Skeletal muscle satellite cell (primary cell): ENCODE results near the gene CHCHD6.

Source experiments
- H3K27me3 ChIP-seq: 2 replicates; pipeline ENCODE4 v1.7.0; 2013; ENCODE audit warnings: low read length; ENCODE audit not compliant: control insufficient read depth, insufficient read depth
- H3K36me3 ChIP-seq: 2 replicates; pipeline ENCODE4 v1.7.0; 2013; ENCODE audit warnings: mild to moderate bottlenecking, control low read depth, low read length; ENCODE audit not compliant: insufficient read depth
- H3K4me1 ChIP-seq: 2 replicates; pipeline ENCODE4 v1.7.0; 2013; ENCODE audit warnings: low read length; ENCODE audit not compliant: control insufficient read depth, insufficient read depth
- H3K4me2 ChIP-seq: 2 replicates; pipeline ENCODE4 v1.7.0; 2013; ENCODE audit warnings: mild to moderate bottlenecking, low read length
- H3K4me3 ChIP-seq: 2 replicates; pipeline ENCODE4 v1.7.0; 2013; ENCODE audit warnings: low read length
- H3K9ac ChIP-seq: 2 replicates; pipeline ENCODE4 v1.7.0; 2013; ENCODE audit warnings: mild to moderate bottlenecking, low read depth, low read length, moderate library complexity
- H3K9me3 ChIP-seq: replicated peaks from 2 replicates; pipeline ENCODE4 v1.7.0; 2013; ENCODE audit warnings: mild to moderate bottlenecking, control low read depth, low read length

CHCHD6 gene

GRCh38 chr3:126912491-126913195 lies 208.6 kb downstream of the CHCHD6 start:
- H3K4me3 ChIP-seq, result no peak overlapping the region
- peaks cover 27% of the 10 kb centered on the region for H3K4me1 ChIP-seq
- H3K9ac ChIP-seq, result no peak overlapping the region
- no peaks in the 10 kb centered on the region for H3K27me3 ChIP-seq
- no peaks in the 10 kb centered on the region for H3K9me3 ChIP-seq
- no peak overlapping the region for H3K4me2 ChIP-seq
- no peaks in the 10 kb centered on the region for H3K36me3 ChIP-seq

DNA sequence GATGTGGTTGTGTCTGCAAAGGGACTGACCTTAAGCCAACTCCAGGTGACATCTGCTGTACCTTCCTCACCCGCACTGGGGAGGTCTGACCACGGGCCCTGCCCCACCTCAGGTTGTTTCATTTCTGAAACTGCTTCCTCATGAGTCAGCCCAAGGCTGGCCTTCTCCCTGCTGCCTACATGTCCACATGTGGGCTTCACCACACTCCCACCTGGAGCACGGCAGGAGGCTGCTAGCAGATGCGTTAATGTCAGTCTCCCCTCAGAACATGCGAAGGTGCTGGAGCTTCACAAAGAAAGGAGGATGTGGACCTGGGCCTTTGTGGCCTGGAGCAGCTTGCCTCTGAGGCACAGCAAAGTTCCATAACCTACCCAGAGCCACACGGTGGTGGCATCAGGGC lies 209.5 kb downstream of the CHCHD6 start:
- Histone ChIP-seq H3K4me1 (peaks cover 27% of the 10 kb centered on the region), H3K36me3 (no peaks in the 10 kb centered on the region), H3K4me3 (no peak overlapping the region), H3K9ac (no peak overlapping the region), H3K9me3 (no peaks in the 10 kb centered on the region), H3K27me3 (no peaks in the 10 kb centered on the region), H3K4me2 (no peak overlapping the region)

- Histone ChIP-seq H3K4me1 (peaks cover 27% of the 10 kb centered on the region), H3K9ac (no peak overlapping the region), H3K9me3 (no peaks in the 10 kb centered on the region)
Observed at GRCh38 chr3:126914226-126914625, 210.2 kb downstream of the CHCHD6 start.

GRCh38 chr3:126915015-126915414 lies 211.0 kb downstream of the CHCHD6 start:
- Histone ChIP-seq H3K4me3 (no peak overlapping the region), H3K9me3 (no peaks in the 10 kb centered on the region), H3K9ac (no peak overlapping the region), H3K4me2 (no peak overlapping the region), H3K36me3 (no peaks in the 10 kb centered on the region), H3K4me1 (peaks cover 27% of the 10 kb centered on the region), H3K27me3 (no peaks in the 10 kb centered on the region)

More at GRCh38 chr3:126914226-126914625, 210.2 kb downstream of the CHCHD6 start:
- no peaks in the 10 kb centered on the region for H3K27me3 ChIP-seq
- no peak overlapping the region for H3K4me3 ChIP-seq
- H3K36me3 ChIP-seq, result no peaks in the 10 kb centered on the region
- H3K4me2 ChIP-seq, result no peak overlapping the region

DNA sequence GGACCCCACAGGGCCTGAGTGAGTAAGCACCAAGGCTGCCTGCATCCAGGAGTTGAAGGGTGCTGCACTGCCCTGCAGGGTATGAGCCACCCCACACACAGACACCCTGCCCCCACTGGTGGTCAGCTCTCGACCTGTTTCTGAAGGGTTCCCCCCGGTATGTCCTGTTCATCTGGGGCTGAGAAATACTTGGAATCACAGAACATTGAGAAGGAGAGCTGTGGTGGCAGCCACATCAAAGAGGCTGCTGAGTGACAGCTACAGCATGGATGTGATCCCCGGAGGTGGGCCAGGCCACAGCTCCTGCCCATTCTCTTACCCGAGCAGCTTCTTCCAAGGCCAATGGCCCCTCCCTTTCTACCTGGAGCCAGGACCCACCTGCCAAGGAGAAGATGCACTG lies 212.5 kb downstream of the CHCHD6 start:
- Histone ChIP-seq H3K9ac (no peak overlapping the region), H3K4me2 (no peak overlapping the region), H3K4me1 (peaks cover 13% of the 10 kb centered on the region), H3K4me3 (no peak overlapping the region), H3K36me3 (no peaks in the 10 kb centered on the region), H3K9me3 (no peaks in the 10 kb centered on the region), H3K27me3 (no peaks in the 10 kb centered on the region)

GRCh38 chr3:126917232-126917804 lies 213.3 kb downstream of the CHCHD6 start:
- Histone ChIP-seq H3K4me2 (no peak overlapping the region), H3K36me3 (no peaks in the 10 kb centered on the region), H3K4me3 (no peak overlapping the region), H3K9me3 (no peaks in the 10 kb centered on the region), H3K27me3 (no peaks in the 10 kb centered on the region), H3K9ac (no peak overlapping the region), H3K4me1 (peaks cover 5% of the 10 kb centered on the region)

GRCh38 chr3:126918355-126918821 lies 214.3 kb downstream of the CHCHD6 start:
- Histone ChIP-seq H3K9me3 (no peaks in the 10 kb centered on the region), H3K36me3 (no peaks in the 10 kb centered on the region), H3K4me1 (peaks cover 3% of the 10 kb centered on the region), H3K9ac (no peak overlapping the region), H3K4me2 (no peak overlapping the region), H3K27me3 (no peaks in the 10 kb centered on the region), H3K4me3 (no peak overlapping the region)

- Histone ChIP-seq H3K4me2 (no peak overlapping the region), H3K9me3 (no peaks in the 10 kb centered on the region), H3K4me3 (no peak overlapping the region), H3K27me3 (no peaks in the 10 kb centered on the region), H3K4me1 (peaks cover 18% of the 10 kb centered on the region), H3K9ac (no peak overlapping the region), H3K36me3 (no peaks in the 10 kb centered on the region)
Observed at GRCh38 chr3:126921085-126921824, 217.2 kb downstream of the CHCHD6 start.

DNA sequence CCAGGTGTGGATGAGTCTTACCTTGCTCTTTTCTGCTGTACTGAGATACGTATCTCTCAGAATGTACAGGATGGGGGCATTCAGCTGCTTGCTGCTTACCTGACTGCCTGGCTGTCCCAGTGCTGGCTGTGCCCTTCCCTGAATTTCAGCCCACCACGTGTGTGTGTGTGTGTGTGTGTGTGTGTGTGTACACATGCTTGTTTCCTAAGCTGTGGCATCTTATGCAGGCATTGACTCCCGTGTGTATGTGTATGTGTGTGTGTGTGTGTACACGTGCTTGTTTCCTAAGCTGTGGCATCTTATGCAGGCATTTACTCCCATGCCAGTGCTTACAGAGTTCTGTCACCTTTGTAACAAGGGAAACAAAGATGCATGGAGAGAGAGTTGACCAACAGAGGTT lies 218.4 kb downstream of the CHCHD6 start:
- H3K27me3 ChIP-seq, result no peaks in the 10 kb centered on the region
- no peaks in the 10 kb centered on the region for H3K9me3 ChIP-seq
- no peak overlapping the region for H3K9ac ChIP-seq
- no peak overlapping the region for H3K4me2 ChIP-seq
- H3K4me1 ChIP-seq, result peaks cover 30% of the 10 kb centered on the region
- no peaks in the 10 kb centered on the region for H3K36me3 ChIP-seq
- H3K4me3 ChIP-seq, result no peak overlapping the region

GRCh38 chr3:126923423-126923822 lies 219.4 kb downstream of the CHCHD6 start:
- Histone ChIP-seq H3K4me2 (no peak overlapping the region), H3K9ac (no peak overlapping the region), H3K27me3 (no peaks in the 10 kb centered on the region), H3K36me3 (no peaks in the 10 kb centered on the region), H3K4me1 (peaks cover 37% of the 10 kb centered on the region), H3K4me3 (no peak overlapping the region), H3K9me3 (no peaks in the 10 kb centered on the region)

- peaks cover 37% of the 10 kb centered on the region for H3K4me1 ChIP-seq
- no peak overlapping the region for H3K4me2 ChIP-seq
- no peaks in the 10 kb centered on the region for H3K36me3 ChIP-seq
- H3K9ac ChIP-seq, result no peak overlapping the region
- H3K27me3 ChIP-seq, result no peaks in the 10 kb centered on the region
- no peak overlapping the region for H3K4me3 ChIP-seq
- no peaks in the 10 kb centered on the region for H3K9me3 ChIP-seq
Observed at GRCh38 chr3:126923895-126924294, 219.9 kb downstream of the CHCHD6 start.
